BJ (cell line): ENCODE data around the gene IL17F. TPM values are rescaled to one million over a fixed set of nuclear protein-coding genes. Genes with fewer than 3 reads are reported as not detected.

Source experiments
- CTCF ChIA-PET: fragments of 350-600 bp; formaldehyde crosslinking; extraction: SDS; loops from one replicate; lab custom pipeline; 2021; ENCODE audit warnings: antibody characterized with exemption, inconsistent platforms; lab: Yijun Ruan, JAX
- POLR2A ChIA-PET: fragments of 300-600 bp; sonication (Branson Sonifier 250); formaldehyde crosslinking; extraction: SDS; loops from one replicate; lab custom pipeline; 2021; ENCODE audit warnings: antibody characterized with exemption; lab: Charles Lee
- DNase-seq: peaks from one replicate; pipeline ENCODE4 v3.0.0-alpha.2; 2011; ENCODE audit warnings: low read depth
- H3K27me3 ChIP-seq: 2 replicates; pipeline ENCODE4 v1.6.0; 2011; ENCODE audit warnings: low read length; ENCODE audit not compliant: control insufficient read depth, insufficient read depth
- H3K36me3 ChIP-seq: 2 replicates; pipeline ENCODE4 v1.5.1; 2011; ENCODE audit warnings: low read length; ENCODE audit not compliant: control insufficient read depth, insufficient read depth
- H3K4me3 ChIP-seq: 2 replicates; pipeline ENCODE4 v1.5.1; 2011; ENCODE audit warnings: low read depth, mild to moderate bottlenecking, control low read depth, low read length
- CTCF ChIP-seq: IDR thresholded peaks from 2 replicates; pipeline ENCODE4 v1.5.1; 2011; ENCODE audit warnings: low read depth, mild to moderate bottlenecking, control low read depth, inconsistent platforms, low read length, moderate library complexity; ENCODE audit not compliant: insufficient read depth
- polyA plus RNA-seq: library from polyadenylated mRNA; depleted of rRNA; stranded (reverse); fragments of >200 nt; gene quantifications from 2 replicates; pipeline ENCODE4 v1.2.3, GENCODE V29; 2011; rRNA removed

IL17F gene
- polyA plus RNA-seq, 1 experiment: not detected

- H3K27me3 ChIP-seq: no peaks in the 10 kb centered on the region; the same call in none of the 2 replicates
- TF ChIP-seq CTCF: no peak
- CTCF ChIA-PET: no interaction called here
- H3K36me3 ChIP-seq: no peaks in the 10 kb centered on the region
- DNase-seq: no peak
- POLR2A ChIA-PET: no interaction called here
- H3K4me3 ChIP-seq: no peak overlapping the region
These were observed 57.2 kb downstream of the IL17F start for GRCh38 chr6:52187098-52187497.

Other genes starting within 250 kb of the IL17F start
- gene PKHD1, start 156.9 kb downstream of the IL17F start, polyA plus RNA-seq: not detected in 2 replicates
- not detected in 2 replicates for gene IL17A, start 58.1 kb downstream of the IL17F start, polyA plus RNA-seq
- 33.3 and 42.2 TPM in 2 replicates for gene MCM3, start 40.2 kb upstream of the IL17F start, polyA plus RNA-seq
- gene PAQR8, start 117.7 kb upstream of the IL17F start, polyA plus RNA-seq: 2.2 and 2.3 TPM in 2 replicates
- 16.6 and 26.3 TPM in 2 replicates for gene EFHC1, start 175.8 kb upstream of the IL17F start, polyA plus RNA-seq